Measurements from ENCODE around the gene MARCHF6. TPM values are rescaled to one million over a fixed set of nuclear protein-coding genes. Genes with fewer than 3 reads are reported as not detected.

MARCHF6 gene
- polyA plus RNA-seq, 1 of the 3 experiments (the other 2 are of a cell fraction) = 52.4 TPM

GRCh38 chr5:10320793-10321192, 32.7 kb upstream of the MARCHF6 start:
- Histone ChIP-seq H3K9ac (no peak overlapping the region), H3K4me2 (no peak overlapping the region), H3K9me3 (no peaks in the 10 kb centered on the region), H3K36me3 (replicated peaks in 1 of 2; ENCODE audit: control insufficient read depth in 1 of 2, insufficient read depth in 2 of 2, low read length in 1 of 2) (no peaks in the 10 kb centered on the region), H3K4me1 (ENCODE audit: control insufficient read depth in 1 of 2, insufficient read depth in 2 of 2, low read depth in 1 of 2, low read length in 1 of 2) (no peaks in the 10 kb centered on the region), H3K27me3 (ENCODE audit: insufficient read depth) (no peaks in the 10 kb centered on the region), H4K20me1 (ENCODE audit: insufficient read depth) (no peaks in the 10 kb centered on the region), H3K79me2 (ENCODE audit: insufficient read depth) (no peaks in the 10 kb centered on the region), H3K4me3 (ENCODE audit: low read depth in 2 of 2, low read length in 1 of 2) (no peak overlapping the region), H3F3A (replicated peaks; ENCODE audit: insufficient read depth) (no peaks in the 10 kb centered on the region), H3K9me2 (no peaks in the 10 kb centered on the region), H2AFZ (ENCODE audit: low read depth) (no peak overlapping the region), H3K27ac (ENCODE audit: low read depth in 2 of 2, low read length in 1 of 2) (no peak overlapping the region)
- no peak for DNase-seq
- 75% methylated on average over 3 of the region's 3 CpGs for WGBS (ENCODE audit: low lambda C conversion rate)
- CTCF ChIA-PET = interaction anchor here (1.3 kb wide), 2 partner anchors 9 to 16 kb away, joined by 3 to 4 read pairs; no protein-coding TSS in a partner anchor
- TF ChIP-seq USF1 (IDR thresholded peaks at IDR 0.05; ENCODE audit: borderline replicate concordance, low read depth) = no peak
- no peak for TF ChIP-seq NFIC (IDR thresholded peaks at IDR 0.05; ENCODE audit: borderline replicate concordance)
- TF ChIP-seq EZH2phosphoT487 (IDR thresholded peaks at IDR 0.05; ENCODE audit: borderline replicate concordance, low read depth) = no peak
- no peak for TF ChIP-seq MXI1 (IDR thresholded peaks at IDR 0.05; ENCODE audit: low read depth, low read length)
- no peak for TF ChIP-seq SIN3A (IDR thresholded peaks at IDR 0.05; ENCODE audit: borderline replicate concordance, low read depth, low read length)
- TF ChIP-seq GABPA (IDR thresholded peaks at IDR 0.05; ENCODE audit: low read depth) = no peak
- POLR2A ChIA-PET = no interaction called here

- no peaks in the 10 kb centered on the region for H3K27me3 ChIP-seq (ENCODE audit: insufficient read depth)
- ChIA-PET POLR2A (no interaction called here), CTCF (interaction anchor here (1.3 kb wide), 1 partner anchor 8 kb away, joined by 3 read pairs; no protein-coding TSS in a partner anchor)
- H3K4me3 ChIP-seq (ENCODE audit: low read depth in 2 of 2, low read length in 1 of 2) = no peak overlapping the region
- DNase-seq = no peak
- no peaks in the 10 kb centered on the region for H3K79me2 ChIP-seq (ENCODE audit: insufficient read depth)
- H4K20me1 ChIP-seq (ENCODE audit: insufficient read depth) = no peaks in the 10 kb centered on the region
- H3F3A ChIP-seq (replicated peaks; ENCODE audit: insufficient read depth) = no peaks in the 10 kb centered on the region
- H3K9ac ChIP-seq = no peak overlapping the region
- no peak overlapping the region for H2AFZ ChIP-seq (ENCODE audit: low read depth)
- H3K27ac ChIP-seq (ENCODE audit: low read depth in 2 of 2, low read length in 1 of 2) = no peak overlapping the region
- 88% methylated on average over 9 of the region's 9 CpGs for WGBS (ENCODE audit: low lambda C conversion rate)
- H3K9me2 ChIP-seq = no peaks in the 10 kb centered on the region
- no peaks in the 10 kb centered on the region for H3K4me1 ChIP-seq (ENCODE audit: control insufficient read depth in 1 of 2, insufficient read depth in 2 of 2, low read depth in 1 of 2, low read length in 1 of 2)
- H3K36me3 ChIP-seq (replicated peaks in 1 of 2; ENCODE audit: control insufficient read depth in 1 of 2, insufficient read depth in 2 of 2, low read length in 1 of 2) = no peaks in the 10 kb centered on the region
- H3K4me2 ChIP-seq = no peak overlapping the region
- no peaks in the 10 kb centered on the region for H3K9me3 ChIP-seq
- TF ChIP-seq RAD21 (IDR thresholded peaks at IDR 0.05; ENCODE audit: low read length) (no peak), FOXM1 (IDR thresholded peaks at IDR 0.05; ENCODE audit: low read depth) (no peak), IRF3 (IDR thresholded peaks at IDR 0.05; ENCODE audit: low read depth, low read length) (no peak), GABPA (IDR thresholded peaks at IDR 0.05; ENCODE audit: low read depth) (no peak), FOXJ3 (CRISPR knock-in tag; IDR thresholded peaks at IDR 0.05) (no peak), ZBTB33 (IDR thresholded peaks at IDR 0.05; ENCODE audit: borderline replicate concordance, low read depth) (no peak), MXI1 (IDR thresholded peaks at IDR 0.05; ENCODE audit: low read depth, low read length) (no peak), MAX (IDR thresholded peaks at IDR 0.05; ENCODE audit: low read depth) (no peak), SMC3 (IDR thresholded peaks at IDR 0.05; ENCODE audit: low read depth, low read length) (no peak), RFX5 (IDR thresholded peaks at IDR 0.05; ENCODE audit: low read length) (no peak), FOSL2 (IDR thresholded peaks at IDR 0.05; ENCODE audit: borderline replicate concordance, low read depth) (no peak)
Measured at GRCh38 chr5:10321882-10322281, 31.6 kb upstream of the MARCHF6 start.

All from SK-N-SH (cell line).